Activated CD8-positive, alpha-beta T cell treated with anti-CD3 and anti-CD28 coated beads for 36 hours (primary cell): Measurements from ENCODE around the gene RABGAP1L. TPM values are rescaled to one million over a fixed set of nuclear protein-coding genes. Genes with fewer than 3 reads are reported as not detected.

Source experiments
- ATAC-seq: fragments of 200-7000 bp; cut with Tn5 transposase; one replicate; pipeline ENCODE4 v1.10.0; 2021; ENCODE audit warnings: mild to moderate bottlenecking, moderate library complexity
- CTCF ChIA-PET: fragments of 350-600 bp; sonication (Branson Sonifier 250); formaldehyde crosslinking; loops from one replicate; lab custom pipeline; 2021; ENCODE audit warnings: antibody characterized with exemption; lab: Charles Lee
- POLR2A ChIA-PET: fragments of 350-600 bp; sonication (Branson Sonifier 250); formaldehyde crosslinking; loops from one replicate; lab custom pipeline; 2021; ENCODE audit warnings: antibody characterized with exemption; lab: Charles Lee
- DNase-seq: peaks from one replicate; pipeline ENCODE4 v3.0.0-alpha.2; 2020
- H3K27ac Mint-ChIP-seq: one replicate; pipeline ENCODE4 v1.8.0; 2021; ENCODE audit warnings: mild to moderate bottlenecking, mixed read lengths
- H3K27me3 Mint-ChIP-seq: one replicate; pipeline ENCODE4 v1.8.0; 2021; ENCODE audit warnings: mixed read lengths
- H3K36me3 Mint-ChIP-seq: one replicate; pipeline ENCODE4 v1.8.0; 2021; ENCODE audit warnings: low read depth, mixed read lengths
- H3K4me1 Mint-ChIP-seq: one replicate; pipeline ENCODE4 v1.8.0; 2021; ENCODE audit warnings: low read depth, mixed read lengths
- H3K4me3 Mint-ChIP-seq: one replicate; pipeline ENCODE4 v1.8.0; 2021; ENCODE audit warnings: mild to moderate bottlenecking, moderate library complexity, mixed read lengths
- H3K9me3 Mint-ChIP-seq: one replicate; pipeline ENCODE4 v1.8.0; 2021; ENCODE audit warnings: mixed read lengths
- CTCF ChIP-seq: fragments of 200-600 bp; IDR thresholded peaks from one replicate; pipeline ENCODE4 v1.8.0; 2022; ENCODE audit warnings: antibody characterized with exemption, mild to moderate bottlenecking
- intact Hi-C: fragments of 100-400 bp; cut with micrococcal nuclease; formaldehyde crosslinking; loops from one replicate; pipeline ENCODE4 v1.10.0; 2022
- total RNA-seq, 2 experiments: library from RNA; stranded (reverse); gene quantifications; one replicate each; pipeline ENCODE4 v1.2.3, GENCODE V29; 2021

RABGAP1L gene
- total RNA-seq, 2 experiments from 2014 or later = 26.9 to 29.4 TPM

GRCh38 chr1:174998569-174999215 lies 839.4 kb downstream of the RABGAP1L start:
- peak; percentile 83 for TF ChIP-seq CTCF
- Mint-ChIP-seq H3K9me3 (no peaks in the 10 kb centered on the region), H3K27ac (no peak overlapping the region), H3K4me3 (no peak overlapping the region), H3K36me3 (peaks cover 31% of the 10 kb centered on the region), H3K27me3 (no peaks in the 10 kb centered on the region), H3K4me1 (peaks cover 39% of the 10 kb centered on the region)
- intact Hi-C loops = loop anchor here (1.0 to 5.0 kb wide), 3 partner anchors 34 to 1131 kb away; partner anchors contain the start of genes GAS5 and ZBTB37
- ChIA-PET POLR2A (interaction anchor here (1.0 to 3.2 kb wide), 12 partner anchors 9 to 211 kb away, joined by 3 to 53 read pairs (median 4); partner anchors contain the start of gene MRPS14), CTCF (interaction anchor here (0.7 to 2.6 kb wide), 20 partner anchors 9 to 736 kb away, joined by 3 to 16 read pairs (median 9); partner anchors contain the start of gene MRPS14)
- DNase-seq = peak; percentile 66
- peak; percentile 8 for ATAC-seq

DNA sequence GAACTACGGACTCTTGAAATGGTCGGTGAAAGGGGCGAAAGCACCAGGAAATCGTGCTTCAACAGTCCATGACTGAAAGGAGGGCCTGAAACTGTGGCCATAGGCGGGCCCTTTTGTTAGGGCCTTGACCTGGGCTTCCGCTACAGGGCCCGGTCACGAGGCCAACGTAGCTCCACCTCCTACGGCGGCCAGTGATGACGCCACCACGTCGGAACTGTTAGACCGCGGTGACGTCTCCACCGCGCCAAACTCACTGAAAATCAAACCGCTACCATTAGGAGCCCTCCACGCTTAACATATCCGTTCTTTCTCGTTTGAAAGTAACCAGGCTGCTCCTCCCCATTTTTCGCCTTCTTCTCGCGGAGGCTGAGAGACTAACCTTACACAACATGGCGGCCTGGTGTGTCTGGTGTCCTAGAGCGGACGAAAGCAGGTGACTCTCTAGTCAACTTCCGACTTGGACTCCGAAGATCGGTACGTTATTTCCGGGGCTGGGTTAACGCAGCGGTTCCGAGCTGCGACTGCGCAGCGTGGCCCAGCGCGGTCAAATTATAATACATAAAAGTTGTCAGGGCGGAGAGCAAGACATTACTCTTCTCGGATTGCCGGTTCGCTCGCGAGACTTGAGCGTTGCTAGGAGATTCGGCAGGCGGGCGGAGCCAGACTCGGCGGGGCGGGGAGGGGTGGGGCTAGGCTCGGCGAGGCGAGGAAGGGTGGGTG lies 840.1 kb downstream of the RABGAP1L start:
- H3K4me1 Mint-ChIP-seq = peaks cover 43% of the 10 kb centered on the region
- CTCF ChIA-PET = interaction anchor here (0.5 to 2.6 kb wide), 21 partner anchors 10 to 737 kb away, joined by 3 to 16 read pairs (median 9); partner anchors contain the start of gene MRPS14
- POLR2A ChIA-PET = interaction anchor here (0.9 to 3.2 kb wide), 17 partner anchors 10 to 232 kb away, joined by 3 to 53 read pairs (median 4); partner anchors contain the start of gene MRPS14

DNA sequence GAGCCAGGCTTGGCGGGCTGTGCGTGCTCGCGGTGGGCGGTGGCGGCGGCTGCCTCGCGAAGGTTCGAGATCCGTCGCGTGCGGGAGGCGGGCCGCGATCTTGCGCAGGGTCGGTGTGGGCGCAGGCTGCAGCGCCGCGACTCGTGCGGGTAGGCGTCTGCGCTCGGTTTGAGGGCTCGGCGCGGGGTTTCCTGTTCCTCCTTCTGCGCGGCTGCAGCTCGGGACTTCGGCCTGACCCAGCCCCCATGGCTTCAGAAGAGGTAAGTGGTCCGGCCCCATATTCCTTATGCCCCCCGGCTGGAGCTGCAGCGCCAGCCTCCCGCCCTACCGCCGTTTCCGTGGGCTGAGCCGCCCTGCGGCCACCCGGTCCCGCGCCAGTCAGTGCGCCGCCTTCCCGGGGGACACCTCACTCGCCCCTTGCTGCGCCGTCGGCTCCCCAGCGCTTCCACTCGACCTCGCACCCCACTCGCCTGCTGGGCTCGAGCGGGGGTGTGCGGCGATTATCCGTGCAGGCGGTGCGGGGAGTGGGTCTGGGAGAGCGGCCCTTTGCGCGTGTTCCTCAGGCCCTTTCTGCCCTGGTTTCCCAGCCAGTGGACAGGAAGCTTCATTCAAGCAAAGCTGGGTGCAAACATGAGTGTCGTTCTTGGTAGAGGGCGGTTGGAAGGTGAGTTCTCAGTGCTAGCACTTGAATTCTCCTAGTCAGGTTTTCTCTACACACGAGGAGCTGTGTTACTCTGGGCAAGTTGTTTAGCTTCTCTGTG lies 840.8 kb downstream of the RABGAP1L start, which contains the start of gene CACYBP:
TSS of gene CACYBP (plus strand) at position 12 of the 761 bp plus-strand sequence. CDS start at position 246, 234 bp downstream.
- Mint-ChIP-seq H3K4me3 (no peak within 1 kb of the TSS), H3K27ac (no peak within 1 kb of the TSS), H3K9me3 (no peaks in the 10 kb centered on the region), H3K4me1 (peaks cover 46% of the 10 kb centered on the region), H3K36me3 (peaks cover 40% of the 10 kb centered on the region), H3K27me3 (no peaks in the 10 kb centered on the region)
- intact Hi-C loops = loop anchor here (2.0 to 5.0 kb wide), 3 partner anchors 27 to 1133 kb away; partner anchors contain the start of genes GAS5 and ZBTB37
- CTCF ChIA-PET = interaction anchor here (1.3 to 2.6 kb wide), 11 partner anchors 15 to 200 kb away, joined by 3 to 15 read pairs (median 9); partner anchors contain the start of gene MRPS14
- TF ChIP-seq CTCF = no peak
- POLR2A ChIA-PET = interaction anchor here (0.8 to 3.2 kb wide), 22 partner anchors 9 to 233 kb away, joined by 3 to 53 read pairs (median 4); partner anchors contain the start of gene MRPS14
- DNase-seq (peak; percentile 45), ATAC-seq (no peak)

More for the DNA sequence above, 840.1 kb downstream of the RABGAP1L start:
- Mint-ChIP-seq H3K36me3 (peaks cover 36% of the 10 kb centered on the region), H3K27ac (no peak overlapping the region), H3K9me3 (no peaks in the 10 kb centered on the region), H3K27me3 (no peaks in the 10 kb centered on the region), H3K4me3 (no peak overlapping the region)
- ATAC-seq (peak; percentile 81), DNase-seq (peak; percentile 97)
- no peak for TF ChIP-seq CTCF
- intact Hi-C loops = loop anchor here (2.0 to 5.0 kb wide), 2 partner anchors 35 to 1132 kb away; partner anchors contain the start of genes GAS5 and ZBTB37

DNA sequence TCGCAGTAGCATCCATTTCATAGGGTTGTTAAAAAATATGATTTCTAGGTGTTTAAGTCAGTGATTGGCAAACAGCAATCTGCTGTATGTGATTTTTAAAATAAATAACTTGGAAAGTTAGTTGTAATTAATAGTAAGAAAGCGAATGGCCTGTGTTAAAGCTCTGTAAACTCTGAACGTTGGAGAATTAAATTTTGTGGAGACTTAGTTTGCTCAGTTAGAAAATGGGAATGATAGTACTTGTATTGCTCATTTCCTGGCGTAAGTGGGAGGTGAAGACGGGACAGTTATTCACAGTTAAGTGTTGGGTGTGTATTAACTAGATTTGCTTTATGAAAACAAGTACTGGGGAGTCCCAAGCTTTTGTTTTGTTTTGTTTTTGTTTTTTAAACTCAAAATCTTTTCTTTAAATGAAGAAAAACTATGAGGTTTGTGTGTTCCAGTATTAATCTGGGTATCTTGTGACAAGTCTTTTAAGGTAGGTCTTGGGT lies 841.4 kb downstream of the RABGAP1L start:
- peaks cover 46% of the 10 kb centered on the region for H3K36me3 Mint-ChIP-seq
- H3K27ac Mint-ChIP-seq = no peak overlapping the region
- ChIA-PET CTCF (interaction anchor here (1.3 to 2.5 kb wide), 6 partner anchors 21 to 201 kb away, joined by 3 to 11 read pairs (median 6); partner anchors contain the start of gene MRPS14), POLR2A (interaction anchor here (0.8 to 3.2 kb wide), 16 partner anchors 8 to 226 kb away, joined by 3 to 53 read pairs (median 5); partner anchors contain the start of gene MRPS14)
- H3K27me3 Mint-ChIP-seq = no peaks in the 10 kb centered on the region
- peaks cover 53% of the 10 kb centered on the region for H3K4me1 Mint-ChIP-seq
- H3K9me3 Mint-ChIP-seq = no peaks in the 10 kb centered on the region
- H3K4me3 Mint-ChIP-seq = no peak overlapping the region
- no peak for DNase-seq
- no peak for TF ChIP-seq CTCF
- intact Hi-C loops = loop anchor here (2.0 kb wide), 1 partner anchor 26 kb away; no protein-coding TSS in a partner anchor
- no peak for ATAC-seq
